SIG-M5 treated with dmso at 0.1 percent for 504 hours (cell line): Measurements from ENCODE around the gene DUSP3.
"Not testable (repeated sequence)": the region's sequence is repeated elsewhere in the genome, so short reads cannot be mapped to it uniquely, and the experiment has no call there.

Experiments used
- DNase-seq: peaks from one replicate; lab custom pipeline; 2025; ENCODE audit not compliant: unreplicated experiment; lab: John Stamatoyannopoulos, UW

The DUSP3 gene

GRCh38 chr17:43801844-43802243 is 23.1 kb upstream of the DUSP3 start:
- no peak for DNase-seq

- DNase-seq, result no peak
Observed at GRCh38 chr17:43800736-43801135, 22.0 kb upstream of the DUSP3 start.

DNA sequence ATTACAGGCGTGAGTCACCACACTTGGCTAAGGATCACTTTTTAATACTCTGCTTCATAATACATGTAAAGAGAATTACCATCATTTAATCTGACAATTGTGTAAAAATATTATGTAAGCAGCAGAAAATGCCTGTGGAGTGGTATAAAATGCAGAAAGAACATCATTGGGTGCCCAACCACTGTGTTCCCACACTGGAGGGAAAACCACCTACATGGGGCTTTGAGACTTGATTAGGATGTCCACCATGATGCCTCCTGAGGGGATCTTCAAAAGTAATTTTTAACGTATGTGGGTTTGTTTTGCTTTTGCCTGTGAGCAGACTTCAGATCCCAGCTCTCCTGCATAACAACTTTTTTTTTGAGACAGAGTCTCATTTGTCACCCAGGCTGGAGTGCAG is 20.3 kb upstream of the DUSP3 start:
- no peak for DNase-seq

DNA sequence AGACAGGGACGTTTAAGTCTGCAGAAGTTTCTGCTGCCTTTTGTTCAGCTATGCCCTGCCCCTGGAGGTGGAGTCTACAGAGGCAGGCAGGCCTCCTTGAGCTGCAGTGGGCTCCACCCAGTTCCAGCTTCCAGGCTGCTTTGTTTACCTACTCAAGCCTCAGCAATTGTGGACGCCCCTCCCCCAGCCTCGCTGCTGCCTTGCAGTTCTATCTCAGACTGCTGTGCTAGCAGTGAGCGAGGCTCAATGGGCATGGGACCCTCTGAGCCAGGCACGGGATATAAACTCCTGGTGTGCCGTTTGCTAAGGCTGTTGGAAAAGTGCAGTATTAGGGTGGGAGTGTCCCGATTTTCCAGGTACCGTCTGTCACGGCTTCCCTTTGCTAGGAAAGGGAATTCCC is 19.2 kb upstream of the DUSP3 start:
- DNase-seq, result not testable (repeated sequence)

DNA sequence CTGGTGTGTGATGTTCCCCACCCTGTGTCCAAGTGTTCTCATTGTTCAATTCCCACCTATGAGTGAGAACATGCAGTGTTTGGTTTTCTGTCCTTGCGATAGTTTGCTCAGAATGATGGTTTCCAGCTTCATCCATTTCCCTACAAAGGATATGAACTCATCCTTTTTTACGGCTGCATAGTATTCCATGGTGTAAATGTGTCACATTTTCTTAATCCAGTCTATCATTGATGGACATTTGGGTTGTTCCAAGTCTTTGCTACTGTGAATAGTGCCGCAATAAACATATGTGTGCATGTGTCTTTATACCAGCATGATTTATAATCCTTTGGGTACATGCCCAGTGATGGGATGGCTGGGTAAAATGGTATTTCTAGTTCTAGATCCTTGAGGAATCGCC is 13.9 kb upstream of the DUSP3 start:
- not testable (repeated sequence) for DNase-seq

- DNase-seq, result peak; percentile 28
Observed at GRCh38 chr17:43791589-43791988, 12.8 kb upstream of the DUSP3 start.

GRCh38 chr17:43790311-43790940 is 11.6 kb upstream of the DUSP3 start:
- DNase-seq, result no peak

GRCh38 chr17:43789482-43789881 is 10.7 kb upstream of the DUSP3 start:
- DNase-seq, result no peak

DNA sequence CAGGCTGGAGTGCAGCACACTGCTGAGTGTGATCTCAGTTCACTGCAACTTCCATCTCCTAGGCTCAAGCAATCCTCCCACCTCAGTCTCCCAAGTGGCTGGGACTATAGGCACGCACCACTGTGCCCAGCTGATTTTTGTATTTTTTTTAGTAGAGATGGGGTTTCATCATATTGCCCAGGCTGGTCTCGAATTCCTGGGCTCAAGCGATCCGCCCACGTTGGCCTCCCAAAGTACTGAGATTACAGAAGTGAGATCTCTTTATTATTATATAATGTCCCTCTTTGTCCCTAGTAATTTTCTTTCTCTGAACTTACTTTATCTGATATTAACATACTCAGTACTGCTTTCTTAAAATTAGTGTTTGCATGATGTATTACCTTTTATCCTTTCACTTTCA is 9.8 kb upstream of the DUSP3 start:
- no peak for DNase-seq

GRCh38 chr17:43787728-43788127 is 9.0 kb upstream of the DUSP3 start:
- DNase-seq, result no peak

GRCh38 chr17:43784628-43785101 is 5.9 kb upstream of the DUSP3 start:
- no peak for DNase-seq

DNA sequence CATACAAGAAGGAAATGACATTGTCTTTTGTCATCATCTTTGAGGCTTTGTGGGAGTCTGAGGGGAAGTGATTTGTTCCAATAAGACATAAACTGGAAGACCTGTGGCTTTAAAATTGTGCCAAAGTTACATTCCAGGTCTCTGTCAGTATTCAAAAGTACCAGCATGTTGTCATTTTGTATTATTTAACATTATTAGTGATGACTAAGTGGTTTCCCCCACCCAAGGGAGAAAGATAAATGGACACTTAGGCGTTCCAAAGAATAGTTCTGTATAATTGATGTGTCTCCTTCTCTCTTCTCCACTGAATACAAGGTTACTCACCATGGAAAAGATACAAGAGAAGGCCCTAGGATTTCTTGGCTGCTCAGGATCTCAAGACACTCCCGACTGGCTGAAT is 5.3 kb upstream of the DUSP3 start:
- no peak for DNase-seq

GRCh38 chr17:43782913-43783680 is 4.3 kb upstream of the DUSP3 start:
- no peak for DNase-seq

GRCh38 chr17:43780135-43780534 is 1.4 kb upstream of the DUSP3 start, which contains the start of gene CFAP97D1:
CFAP97D1 (plus strand) TSS chr17:43780435; CDS start chr17:43780463, 28 bp downstream.
- DNase-seq, result no peak

- peak; percentile 81 for DNase-seq
Observed at GRCh38 chr17:43779145-43780125, 658 bp upstream of the DUSP3 start.

DNA sequence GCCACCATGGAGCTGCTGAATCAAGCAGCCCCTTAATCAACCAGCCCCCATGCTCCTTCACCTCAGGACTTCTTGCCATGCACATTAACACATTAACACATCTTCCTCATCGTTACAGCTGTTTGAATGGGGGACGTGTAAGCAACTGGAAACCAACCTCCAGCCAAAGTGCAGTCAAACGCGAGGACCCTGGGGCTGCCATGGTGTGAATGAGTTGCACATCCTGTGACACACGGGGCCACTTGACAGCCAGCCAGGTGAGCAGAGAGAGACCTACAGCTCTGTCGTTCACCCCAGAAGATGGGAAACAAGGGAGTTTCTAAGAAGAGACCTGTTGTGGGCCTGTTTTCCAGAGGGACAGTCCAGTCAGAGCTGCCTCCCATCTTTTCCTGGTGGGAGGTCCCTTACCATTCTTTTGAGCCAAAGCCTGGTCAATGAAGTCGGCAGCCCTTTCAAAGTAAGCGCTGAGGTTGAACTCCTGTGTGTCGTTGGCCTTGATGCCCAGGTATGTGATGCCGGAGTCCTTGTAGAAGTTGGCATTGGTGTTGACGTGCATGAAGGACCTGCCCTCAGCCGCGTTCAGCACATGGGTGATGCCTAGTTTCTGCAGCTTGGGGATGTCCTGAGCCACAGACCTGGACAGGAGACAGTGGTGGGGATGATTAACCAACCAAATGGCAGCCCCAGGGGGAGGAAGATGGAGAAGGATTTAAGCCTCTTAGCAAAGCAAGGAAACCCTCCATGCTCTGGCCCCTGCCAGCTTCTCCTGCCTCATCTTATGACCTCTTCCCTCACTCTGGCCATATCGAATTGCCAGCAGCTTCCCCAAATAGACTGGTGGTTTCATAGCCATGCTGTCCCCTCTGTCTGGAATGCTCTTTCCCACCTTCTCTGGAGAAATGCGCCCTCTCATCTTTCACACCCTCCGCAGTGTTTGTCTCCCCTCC is 4.2 kb downstream of the DUSP3 start:
- no peak for DNase-seq

DNA sequence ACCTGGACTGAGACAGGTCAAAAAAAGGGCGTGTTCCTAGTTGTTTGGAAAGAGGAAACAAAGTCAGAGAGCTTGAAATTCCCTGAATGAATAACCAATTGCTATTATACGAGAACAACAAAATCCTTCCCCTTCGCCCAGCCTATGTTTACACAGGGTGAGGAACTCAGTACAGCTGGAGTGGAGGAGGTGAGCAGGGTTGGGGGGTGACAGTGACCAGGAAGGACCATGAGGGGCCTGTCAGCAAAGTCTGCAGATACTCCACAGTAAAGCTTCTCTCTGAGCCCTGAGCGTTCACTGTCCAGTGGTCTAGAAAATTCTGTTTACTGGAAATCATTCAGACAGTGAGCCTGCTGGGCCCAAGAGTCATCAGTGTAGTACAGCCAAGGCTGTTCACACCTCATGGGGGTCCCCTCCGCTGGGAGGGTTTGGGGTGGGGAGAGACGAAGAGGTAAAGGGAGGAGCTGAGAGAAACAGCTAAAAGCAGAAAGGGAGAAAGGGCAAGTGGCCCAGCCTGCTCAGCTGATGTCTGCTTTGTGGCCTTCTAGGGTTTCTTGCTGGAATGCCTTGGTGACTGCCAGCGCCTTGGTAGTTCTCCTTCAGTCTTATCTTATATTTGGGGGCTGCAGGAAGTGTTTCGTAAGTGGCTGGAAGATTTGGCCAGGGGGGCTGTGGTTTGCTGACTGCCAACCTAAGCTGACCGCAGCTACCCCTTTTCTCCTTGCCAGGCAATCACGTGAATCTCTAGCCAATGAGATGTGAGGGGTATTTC is 5.7 kb downstream of the DUSP3 start:
- DNase-seq, result peak; percentile 99

GRCh38 chr17:43771463-43771862 is 7.3 kb downstream of the DUSP3 start:
- no peak for DNase-seq

- no peak for DNase-seq
Observed at GRCh38 chr17:43770957-43771356, 7.8 kb downstream of the DUSP3 start.
